Germinal center (tissue), 1 donor: ENCODE data around the gene RRN3.
A peak's percentile ranks its signal among the peaks of the same experiment; 100 is the strongest.
"Not testable (repeated sequence)": the region's sequence is repeated elsewhere in the genome, so short reads cannot be mapped to it uniquely, and the experiment has no call there.

ENCODE experiments used
- DNase-seq: peaks from one replicate; pipeline ENCODE4 v3.0.0; 2012; ENCODE audit warnings: mixed read lengths, low spot score

Gene RRN3, protein sequence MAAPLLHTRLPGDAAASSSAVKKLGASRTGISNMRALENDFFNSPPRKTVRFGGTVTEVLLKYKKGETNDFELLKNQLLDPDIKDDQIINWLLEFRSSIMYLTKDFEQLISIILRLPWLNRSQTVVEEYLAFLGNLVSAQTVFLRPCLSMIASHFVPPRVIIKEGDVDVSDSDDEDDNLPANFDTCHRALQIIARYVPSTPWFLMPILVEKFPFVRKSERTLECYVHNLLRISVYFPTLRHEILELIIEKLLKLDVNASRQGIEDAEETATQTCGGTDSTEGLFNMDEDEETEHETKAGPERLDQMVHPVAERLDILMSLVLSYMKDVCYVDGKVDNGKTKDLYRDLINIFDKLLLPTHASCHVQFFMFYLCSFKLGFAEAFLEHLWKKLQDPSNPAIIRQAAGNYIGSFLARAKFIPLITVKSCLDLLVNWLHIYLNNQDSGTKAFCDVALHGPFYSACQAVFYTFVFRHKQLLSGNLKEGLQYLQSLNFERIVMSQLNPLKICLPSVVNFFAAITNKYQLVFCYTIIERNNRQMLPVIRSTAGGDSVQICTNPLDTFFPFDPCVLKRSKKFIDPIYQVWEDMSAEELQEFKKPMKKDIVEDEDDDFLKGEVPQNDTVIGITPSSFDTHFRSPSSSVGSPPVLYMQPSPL

DNA sequence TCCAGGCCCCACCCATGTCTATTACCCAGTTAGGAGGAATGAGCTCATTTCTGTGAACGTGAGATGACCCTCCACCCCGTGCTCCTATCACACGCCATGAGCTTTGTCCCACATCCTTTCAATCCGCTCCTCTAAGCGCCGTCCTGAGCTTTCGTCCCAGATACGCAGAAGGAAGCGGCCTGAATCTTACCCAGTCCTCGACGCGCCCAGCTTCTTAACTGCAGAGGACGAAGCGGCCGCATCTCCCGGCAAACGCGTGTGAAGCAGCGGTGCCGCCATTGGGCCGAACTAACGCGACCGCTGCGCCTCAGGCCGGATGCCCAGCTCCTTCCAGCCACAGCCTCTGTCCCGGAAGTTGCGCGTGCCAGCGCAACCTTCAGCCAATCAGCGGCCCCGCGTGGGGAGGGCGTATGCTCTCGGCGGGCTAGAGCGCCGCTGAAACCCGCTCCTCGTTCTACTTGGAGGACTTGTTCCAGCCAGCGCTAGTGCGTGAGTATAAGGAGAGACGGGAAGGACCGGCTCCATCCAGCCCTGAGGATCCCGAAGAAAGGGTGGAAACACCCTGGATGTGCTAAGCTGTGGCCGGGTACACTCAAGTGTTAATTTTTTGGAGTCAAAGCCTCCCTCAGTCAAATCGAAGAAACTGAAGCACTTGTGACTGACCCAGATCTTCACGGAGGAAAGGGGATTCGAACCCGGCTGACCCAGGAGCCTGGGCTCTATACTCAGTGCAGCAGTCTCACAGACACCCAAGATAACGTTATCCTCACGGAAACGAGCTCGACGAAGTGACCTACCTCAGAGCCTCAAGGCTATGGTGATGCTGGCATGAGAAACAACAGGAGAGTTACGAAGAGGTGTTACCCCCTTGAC, at the start of gene RRN3:
Gene RRN3, minus strand, starts transcription at position 318 of the 873 bp plus-strand sequence. Its CDS starts 39 bp downstream, at position 279.
- DNase-seq, result peak; percentile 82

DNA sequence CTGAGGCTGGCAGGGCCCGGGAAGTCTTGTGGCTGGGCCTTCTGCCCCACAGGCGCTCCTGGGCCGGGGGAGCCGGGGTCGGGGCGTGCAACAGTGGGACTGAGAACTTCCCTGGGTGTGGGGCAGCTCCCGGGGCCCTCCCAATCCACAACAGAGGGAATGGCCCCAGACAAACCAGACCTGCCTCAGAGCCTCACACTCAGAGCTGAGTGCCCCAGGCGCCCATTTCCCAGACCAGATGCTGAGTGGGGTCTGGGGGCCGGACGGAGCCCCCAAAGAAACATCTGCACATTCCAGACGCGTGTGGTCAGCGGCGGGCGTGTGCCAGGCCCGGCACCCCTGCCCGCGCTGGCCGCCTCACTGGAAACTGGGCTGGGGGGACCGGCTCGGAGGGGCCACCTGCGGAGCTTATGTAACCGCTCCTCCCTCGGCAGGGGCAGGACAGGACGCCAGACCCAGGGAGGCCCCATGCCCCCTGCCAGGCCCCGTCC, 49.6 kb upstream of the RRN3 start:
- not testable (repeated sequence) for DNase-seq

DNA sequence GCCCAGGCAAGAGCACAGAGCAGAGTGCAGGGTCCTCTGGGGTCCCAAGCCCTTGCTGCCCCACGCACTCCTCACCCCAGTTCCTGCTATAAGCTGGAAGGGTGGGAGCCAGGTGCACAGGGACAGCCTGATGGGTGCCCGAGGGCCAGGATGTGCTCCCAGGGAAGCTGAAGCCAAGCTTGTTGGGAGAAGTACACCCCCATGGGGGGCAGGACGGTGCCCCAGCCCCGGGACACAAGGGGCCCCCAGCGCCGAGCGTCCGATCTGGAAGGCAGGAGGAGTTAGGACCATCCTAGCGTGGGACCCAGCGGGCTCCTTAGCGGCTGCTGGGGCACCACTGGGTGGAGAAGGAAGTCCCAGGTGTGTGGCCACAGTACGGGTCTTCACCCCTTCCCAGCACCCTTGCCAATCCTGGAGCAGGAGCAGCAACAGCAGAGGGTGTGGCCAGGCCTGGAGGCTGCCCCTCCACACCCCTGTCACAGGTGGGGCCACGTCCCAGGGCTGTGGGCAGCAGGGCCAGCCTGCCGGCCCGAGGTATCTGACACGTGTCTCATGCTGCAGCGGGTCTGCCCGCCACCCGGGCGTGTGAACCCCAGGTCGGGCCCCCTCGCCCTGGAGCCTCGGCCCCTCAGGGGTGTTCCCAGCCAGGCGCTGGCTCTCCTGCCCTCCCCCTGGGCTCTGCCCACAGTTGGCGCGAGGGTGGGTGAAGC, 49.0 kb upstream of the RRN3 start:
- not testable (repeated sequence) for DNase-seq

DNA sequence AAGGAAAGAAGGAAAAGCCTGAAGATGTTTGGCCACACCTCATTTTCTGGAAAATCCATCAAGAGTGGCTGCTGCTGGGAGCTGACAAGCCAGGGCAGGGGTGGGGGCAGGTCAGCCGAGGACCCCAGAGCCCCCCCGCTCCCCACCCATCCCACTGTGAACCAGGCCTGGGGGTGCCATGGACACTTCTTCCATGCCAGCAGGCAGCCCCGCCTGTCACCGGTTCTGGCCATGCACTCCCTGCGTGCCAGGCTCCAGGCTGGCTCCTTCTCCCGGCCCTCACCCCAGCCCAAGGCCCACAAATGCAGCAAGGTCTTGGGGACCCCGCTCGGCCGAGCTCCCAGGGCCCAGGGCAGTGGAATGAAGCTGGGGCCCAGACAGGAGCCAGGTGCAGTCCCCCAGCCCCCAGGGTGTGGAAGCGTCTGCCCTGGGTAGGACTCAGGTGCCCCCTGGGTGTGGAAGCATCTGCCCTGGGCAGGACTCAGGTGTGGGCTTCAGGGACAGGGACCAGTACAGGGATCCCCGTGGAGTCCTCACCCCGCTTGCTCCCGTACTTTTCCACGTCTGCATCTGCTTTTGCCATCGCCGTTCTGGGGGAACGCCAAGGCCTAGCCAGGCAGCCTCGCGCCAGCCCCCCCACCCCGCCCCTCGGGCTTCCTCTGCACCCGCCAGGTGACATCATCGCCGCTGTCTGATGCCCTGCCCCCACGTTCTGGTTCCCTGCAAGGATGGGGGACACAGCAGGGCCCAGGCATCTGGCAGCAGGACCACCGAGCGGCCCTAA, 48.2 kb upstream of the RRN3 start:
- DNase-seq, result not testable (repeated sequence)

DNA sequence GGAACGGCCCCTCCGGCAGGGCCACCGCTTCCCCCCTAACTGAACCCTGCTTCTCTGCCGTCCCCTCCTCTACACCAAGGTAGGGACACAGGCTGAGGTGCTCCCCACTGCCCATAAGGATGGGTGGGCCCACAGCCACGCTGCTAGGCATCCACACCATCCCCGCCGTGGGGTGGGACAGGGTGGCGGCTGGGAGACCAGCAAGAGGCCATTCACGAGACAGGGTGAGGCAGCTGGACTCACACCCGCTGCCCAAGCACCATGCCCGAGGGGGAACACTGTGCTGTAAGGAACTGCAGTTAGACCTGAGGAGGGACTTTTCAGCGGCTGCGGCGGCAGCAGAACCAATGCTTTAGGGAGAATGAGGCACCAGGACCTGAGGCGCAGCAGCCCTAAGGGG, 47.5 kb upstream of the RRN3 start:
- DNase-seq, result no peak

DNA sequence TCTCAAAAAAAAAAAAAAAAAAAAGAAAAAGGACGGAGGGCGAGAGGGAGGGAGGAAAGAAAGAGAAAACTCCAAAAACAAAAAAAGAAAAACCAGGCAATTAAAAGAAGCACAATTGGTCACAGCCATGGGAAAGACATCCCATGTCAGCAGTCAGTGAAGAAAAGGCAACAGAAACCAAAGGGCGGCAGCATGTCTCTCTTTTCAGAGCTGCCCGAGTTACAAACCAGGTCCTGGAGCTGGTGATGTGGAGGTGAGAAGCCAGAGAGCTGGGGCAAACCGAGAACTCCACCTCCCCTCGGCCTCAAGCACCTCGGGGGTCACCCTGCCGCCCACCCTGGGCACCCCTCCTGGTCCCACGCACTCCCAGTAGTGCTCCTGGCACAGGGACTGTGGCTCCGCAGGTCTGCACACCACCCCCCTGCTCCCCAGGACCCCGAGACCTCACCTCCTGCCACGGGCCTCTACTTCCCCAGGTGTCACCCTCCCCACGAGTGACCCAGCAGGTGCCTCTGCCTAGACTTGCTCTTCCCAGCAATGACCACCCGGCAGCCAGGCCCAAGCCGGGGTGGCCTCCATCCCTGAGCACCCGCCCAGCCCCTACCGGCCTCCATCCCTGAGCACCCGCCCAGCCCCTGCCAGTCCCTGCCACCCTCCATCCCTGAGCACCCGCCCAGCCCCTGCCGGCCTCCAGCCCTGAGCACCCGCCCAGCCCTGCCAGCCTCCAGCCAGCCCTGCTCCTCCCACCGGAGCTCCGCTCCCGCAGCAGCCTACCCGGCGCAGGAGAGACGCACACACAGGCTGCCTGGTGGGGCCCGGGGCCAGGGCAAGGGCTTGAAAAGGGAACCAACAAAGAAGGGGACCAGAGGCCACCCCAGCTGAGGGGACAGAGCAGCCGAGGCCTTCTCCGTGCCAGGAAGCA, 46.6 kb upstream of the RRN3 start:
- DNase-seq, result not testable (repeated sequence)

DNA sequence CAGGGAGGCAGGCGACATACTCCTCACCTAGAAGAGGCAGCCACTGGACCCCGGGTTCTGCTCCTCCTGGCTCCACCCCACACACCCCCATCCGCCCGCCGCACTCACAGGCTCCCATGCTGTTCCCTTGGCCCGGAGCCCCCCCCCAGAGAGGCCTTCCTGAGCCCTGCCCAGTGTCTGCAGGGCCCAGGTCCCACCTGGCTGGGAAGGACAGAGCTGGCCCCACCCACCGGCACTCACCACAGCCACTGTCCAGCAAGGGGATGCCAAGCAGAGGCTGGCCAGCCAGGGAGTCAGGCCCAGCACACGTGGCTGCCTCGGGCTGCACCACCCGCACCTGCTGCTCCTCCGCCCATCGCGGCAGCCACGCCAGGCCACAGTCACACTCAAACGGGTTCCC, 43.4 kb upstream of the RRN3 start:
- DNase-seq, result not testable (repeated sequence)

DNA sequence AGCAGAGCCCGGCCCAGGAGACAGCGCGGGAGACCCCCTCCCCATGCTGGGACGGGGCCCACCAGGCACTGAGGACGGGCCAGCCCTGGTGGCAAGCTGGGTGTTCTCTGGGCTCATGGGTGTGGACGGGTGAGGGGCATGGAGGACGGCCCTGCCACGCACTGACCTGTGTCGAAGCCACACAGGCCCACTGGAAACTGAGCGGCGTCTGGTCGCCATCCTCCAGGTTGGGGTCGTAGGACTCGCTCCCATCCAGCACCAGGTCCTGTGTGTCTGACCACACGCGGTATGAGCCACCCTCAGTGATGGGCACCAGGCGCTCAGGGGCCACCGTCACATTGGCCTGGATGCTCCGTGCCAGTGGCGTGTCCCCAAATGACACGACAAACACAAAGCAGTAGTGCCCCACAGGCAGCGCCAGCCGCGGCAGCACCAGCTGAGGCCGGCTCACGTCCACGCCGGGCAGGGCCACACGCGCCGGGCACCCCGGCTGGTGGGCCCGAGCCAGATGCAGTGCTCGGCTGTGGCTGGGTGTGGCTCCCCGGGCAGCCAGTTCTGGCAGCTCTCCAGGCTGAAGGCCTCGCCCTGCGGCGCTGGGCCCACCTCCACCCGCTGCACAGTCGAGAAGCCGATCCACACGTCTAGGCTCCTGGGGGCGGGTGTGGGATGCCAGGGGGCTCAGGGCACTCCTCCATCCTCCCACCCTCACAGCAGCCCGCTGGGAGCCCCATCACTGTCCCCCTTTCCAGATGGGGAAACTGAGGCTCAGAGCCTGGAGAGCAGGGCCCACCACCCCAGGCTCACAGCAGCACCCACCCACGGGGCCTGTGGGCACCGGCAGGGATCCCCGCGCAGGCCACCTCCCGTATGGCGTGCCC, 41.6 kb upstream of the RRN3 start:
- DNase-seq, result not testable (repeated sequence)

DNA sequence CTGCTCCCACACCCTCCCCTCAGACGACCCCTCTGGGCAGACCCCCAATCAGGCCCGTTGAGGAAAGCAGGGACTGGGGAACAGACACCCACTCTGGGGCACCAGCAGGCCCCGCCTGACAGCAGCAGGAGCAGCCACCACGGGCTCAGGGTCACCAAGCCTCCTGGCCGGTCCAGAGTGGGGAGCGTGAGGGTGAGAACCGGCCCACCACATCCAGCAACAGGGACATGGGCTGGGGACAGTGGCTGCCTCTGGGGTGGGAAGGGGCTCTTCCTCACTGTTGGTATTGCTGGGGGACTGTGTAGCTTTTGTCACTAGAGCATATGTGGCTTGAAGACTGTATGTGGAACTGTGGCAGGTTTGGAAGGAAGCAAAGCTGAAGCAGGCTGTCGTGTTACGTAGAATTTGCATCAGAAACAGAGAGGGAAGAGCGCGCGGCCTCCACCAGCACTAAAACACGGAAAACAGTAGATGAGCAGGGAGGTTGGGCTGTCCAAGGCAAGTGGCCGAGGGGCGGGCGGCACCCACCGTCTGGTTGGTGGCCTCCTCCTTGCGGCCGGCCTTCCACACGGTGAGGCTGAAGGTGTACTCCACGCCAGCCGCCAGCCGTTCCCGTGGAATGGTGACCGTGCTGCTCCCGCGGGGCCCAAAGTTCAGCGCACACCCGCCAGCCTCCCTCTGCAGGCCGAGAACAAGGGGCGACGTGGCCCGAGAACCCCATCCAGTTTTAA, 40.8 kb upstream of the RRN3 start:
- DNase-seq, result not testable (repeated sequence)

DNA sequence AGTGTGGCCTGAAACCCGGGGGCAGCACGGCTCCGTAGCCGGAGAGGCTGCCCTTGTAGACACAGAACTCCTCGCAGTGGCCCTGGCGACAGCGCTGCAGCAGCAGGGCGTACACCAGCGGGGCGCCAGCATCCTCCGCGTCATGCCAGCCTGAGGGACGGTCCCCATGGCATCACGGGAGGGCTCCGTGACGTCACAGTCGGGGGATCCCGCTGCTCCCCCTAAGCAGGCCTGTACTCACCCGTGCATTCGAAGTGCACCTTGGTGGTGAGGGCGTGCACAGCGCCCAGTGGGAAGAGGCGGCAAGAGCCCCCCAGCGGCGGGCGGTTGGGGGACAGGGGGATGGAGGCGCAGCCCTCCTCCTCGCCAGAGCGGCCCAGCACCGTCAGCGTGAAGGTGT, 39.5 kb upstream of the RRN3 start:
- DNase-seq, result not testable (repeated sequence)

DNA sequence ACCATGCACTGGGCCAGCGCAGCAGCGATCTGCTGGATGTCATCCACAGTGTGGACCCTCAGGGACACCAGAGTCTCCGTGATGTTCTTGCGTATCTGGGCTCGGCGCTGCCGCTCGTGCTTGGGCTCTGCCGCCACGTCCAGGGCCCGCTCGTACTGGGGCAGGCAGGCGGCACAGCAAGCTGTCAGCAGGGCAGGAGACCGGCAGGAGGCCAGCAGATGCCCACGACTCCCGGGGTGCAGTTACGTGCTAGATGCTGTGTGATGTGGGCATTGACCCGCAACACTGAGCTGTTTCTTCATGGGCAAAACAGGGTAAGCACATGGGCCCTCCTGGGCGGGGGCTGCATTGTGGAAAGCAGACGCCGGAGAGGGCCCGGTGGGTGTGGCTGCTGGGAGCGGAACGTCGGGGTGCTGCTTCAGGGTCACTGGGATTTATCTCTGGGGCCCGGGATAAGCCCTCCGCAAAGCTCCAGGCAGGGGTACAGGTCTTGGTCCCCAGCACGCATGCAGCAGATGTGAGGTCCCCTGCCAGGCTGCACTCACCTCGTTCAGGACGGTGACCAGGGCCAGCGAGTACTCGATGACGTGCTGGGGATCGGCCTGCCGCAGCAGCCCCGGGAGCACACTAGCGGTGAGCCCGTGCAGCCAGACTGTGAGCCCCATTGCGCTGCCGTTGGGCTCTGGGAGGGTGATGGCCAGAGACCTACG, 38.8 kb upstream of the RRN3 start:
- not testable (repeated sequence) for DNase-seq

DNA sequence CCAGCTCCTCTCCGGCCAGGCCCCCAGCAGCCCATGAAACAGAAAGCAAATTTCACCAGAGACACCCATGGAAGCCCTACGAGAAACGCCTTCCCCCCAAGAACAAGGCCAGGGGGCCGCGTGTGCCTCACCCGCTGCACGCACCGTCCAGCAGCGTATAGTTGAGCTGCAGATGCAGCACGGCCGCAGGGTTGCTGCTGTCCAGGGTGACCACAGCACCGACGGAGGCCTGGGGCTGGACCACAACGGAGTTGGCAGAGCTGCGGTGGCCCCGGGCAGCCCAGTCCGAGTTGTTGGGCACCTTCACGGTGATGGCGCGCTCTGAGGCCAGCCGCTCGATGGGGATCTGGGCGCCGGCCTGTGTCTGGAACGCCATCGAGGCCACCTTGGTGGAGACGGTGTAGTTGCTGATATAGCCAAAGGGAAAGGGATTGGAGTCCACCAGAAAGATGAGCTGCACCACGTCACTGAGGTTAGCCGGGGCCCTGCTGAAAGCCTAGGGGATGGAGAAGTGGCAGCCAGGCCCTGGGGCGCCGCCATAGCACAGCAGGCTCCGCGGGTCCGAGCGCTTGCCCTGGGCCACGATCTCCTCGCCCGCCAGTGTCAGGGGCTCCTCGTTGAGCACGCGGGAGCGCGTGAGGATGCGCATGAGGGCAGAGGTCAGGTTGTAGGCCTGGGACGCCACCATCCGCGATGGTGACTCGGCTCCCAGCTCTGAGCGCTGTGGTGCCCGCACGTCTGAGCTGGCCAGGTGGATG, 37.0 kb upstream of the RRN3 start:
- DNase-seq, result not testable (repeated sequence)

DNA sequence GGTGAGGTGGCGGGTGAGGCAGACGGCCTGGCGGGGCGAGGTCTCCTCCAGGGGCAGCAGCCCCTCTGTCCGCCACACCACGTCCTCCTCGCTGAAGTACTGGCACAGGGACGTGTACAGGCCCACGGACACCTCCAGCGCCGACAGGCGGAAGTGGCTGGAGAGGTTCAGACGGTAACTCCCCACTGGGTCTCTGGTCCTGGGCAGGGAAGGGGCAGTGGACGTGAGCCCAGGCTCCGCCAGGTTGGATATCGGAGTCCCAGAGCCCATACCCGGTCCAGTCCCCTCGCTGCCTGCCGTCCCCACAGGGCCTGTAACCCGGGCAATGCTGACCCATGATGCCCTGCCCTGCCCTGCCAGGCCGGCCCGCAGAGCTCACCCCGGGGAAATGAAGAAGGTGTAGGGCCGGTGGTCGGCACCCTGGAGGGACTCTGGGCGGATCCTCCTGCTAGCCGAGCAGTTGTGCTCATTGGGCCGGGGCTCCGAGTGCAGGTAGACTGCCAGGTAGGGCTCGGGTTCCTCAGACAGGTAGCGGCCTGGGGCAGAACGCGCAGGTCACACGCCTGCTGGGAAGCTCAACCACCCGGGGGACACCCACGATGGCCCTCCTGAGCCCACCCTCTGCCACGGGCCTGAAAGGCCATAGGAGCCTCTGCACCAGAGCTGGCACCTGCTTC, 36.3 kb upstream of the RRN3 start:
- DNase-seq, result not testable (repeated sequence)

DNA sequence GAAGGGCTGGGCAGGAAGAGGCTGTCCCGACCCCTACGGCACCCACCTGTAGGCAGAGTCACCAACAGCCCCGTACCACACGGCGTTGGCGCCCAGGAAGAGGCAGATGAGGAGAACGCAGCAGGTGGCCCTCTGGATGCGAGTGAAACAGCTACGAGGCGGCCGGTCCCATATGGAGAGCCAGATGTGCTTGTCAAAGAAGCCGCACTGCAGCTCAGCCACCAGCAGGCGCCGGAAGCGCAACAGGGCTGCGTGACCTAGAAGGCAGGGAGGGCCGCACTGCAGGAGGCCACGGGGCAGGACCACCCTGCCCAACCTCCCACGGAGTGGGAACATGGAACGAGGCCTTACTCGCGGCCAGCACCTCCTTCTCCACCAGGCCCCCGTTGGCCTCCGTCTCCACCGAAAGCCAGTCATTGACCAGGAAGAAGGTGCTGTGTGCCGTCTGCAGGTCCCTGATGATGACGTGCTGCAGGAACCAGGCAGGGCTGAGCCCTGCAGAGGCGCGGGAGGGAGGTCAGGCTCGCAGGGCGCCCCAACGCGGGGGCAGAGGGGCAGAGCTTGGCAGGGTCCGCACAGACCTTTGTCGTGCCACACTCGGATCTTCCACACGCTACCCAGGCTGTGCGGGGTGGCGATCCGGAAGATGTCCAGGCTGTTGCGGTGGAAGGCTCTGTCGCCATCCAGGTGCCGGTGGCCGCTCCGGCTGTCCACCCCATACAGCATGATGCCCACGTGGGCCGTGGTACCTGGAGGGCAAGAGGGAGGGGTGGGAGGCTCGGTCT, 33.8 kb upstream of the RRN3 start:
- not testable (repeated sequence) for DNase-seq

DNA sequence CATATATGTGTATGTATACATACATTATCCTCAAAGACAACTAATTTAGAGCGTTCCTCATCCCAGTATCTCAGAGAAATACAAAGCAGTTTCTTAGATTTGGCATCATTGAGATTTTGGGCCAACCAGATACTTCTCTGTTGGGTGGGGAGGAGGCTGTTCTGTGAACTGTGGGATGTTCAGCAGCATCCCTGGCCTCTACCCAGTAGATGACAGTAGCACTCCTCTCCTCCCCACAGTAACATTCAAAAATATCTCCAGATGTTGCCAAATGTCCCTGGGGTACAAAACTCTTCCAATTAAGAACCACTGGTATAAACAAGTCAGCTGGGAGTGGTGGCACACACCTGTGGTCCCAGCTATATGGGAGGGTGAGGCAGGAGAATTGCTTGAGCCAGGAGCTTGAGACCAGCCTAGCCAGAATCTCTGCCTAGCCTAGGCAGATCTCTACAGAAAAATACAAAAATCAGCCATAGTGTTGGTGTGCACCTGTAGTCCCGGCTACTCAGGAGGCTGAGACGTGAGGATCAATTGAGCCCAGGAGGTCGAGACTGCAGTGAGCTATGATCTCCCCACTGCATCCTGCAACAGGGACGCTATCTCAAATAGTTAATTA, 6.4 kb upstream of the RRN3 start:
- DNase-seq, result not testable (repeated sequence)
